ENCODE data around the gene HADHB.
A peak's percentile ranks its signal among the peaks of the same experiment; 100 is the strongest.

HADHB gene

GRCh38 chr2:26269571-26270158, 24.9 kb downstream of the HADHB start:
- TF ChIP-seq POU2F2 (IDR thresholded peaks at IDR 0.05; ENCODE audit: low read depth, low read length) (no peak), SPI1 (IDR thresholded peaks at IDR 0.05; ENCODE audit: low read depth, low read length) (peak; percentile 83)
- DNase-seq (ENCODE audit: insufficient read length, low spot score) (no peak), FAIRE-seq (peak; percentile 60)

- no peak for TF ChIP-seq POLR2A (IDR thresholded peaks at IDR 0.05; ENCODE audit: low read depth, low read length)
- TF ChIP-seq TAF1 (IDR thresholded peaks at IDR 0.05; ENCODE audit: low read depth, low read length): no peak
- no peak for TF ChIP-seq POU2F2 (IDR thresholded peaks at IDR 0.05; ENCODE audit: low read depth, low read length)
- no peak for TF ChIP-seq PAX5 (IDR thresholded peaks at IDR 0.05; ENCODE audit: insufficient read depth, low read length, severe bottlenecking)
- TF ChIP-seq SPI1 (IDR thresholded peaks at IDR 0.05; ENCODE audit: low read depth, low read length): no peak
- no peak for TF ChIP-seq POLR2AphosphoS5 (IDR thresholded peaks at IDR 0.05; ENCODE audit: low read depth, low read length)
- FAIRE-seq (no peak), DNase-seq (ENCODE audit: insufficient read length, low spot score) (no peak)
Observed at GRCh38 chr2:26270373-26270772, 25.6 kb downstream of the HADHB start.

GRCh38 chr2:26273501-26273900, 28.8 kb downstream of the HADHB start:
- no peak for FAIRE-seq
- DNase-seq (ENCODE audit: insufficient read length, low spot score): no peak
- TF ChIP-seq TAF1 (IDR thresholded peaks at IDR 0.05; ENCODE audit: low read depth, low read length) (no peak), SPI1 (IDR thresholded peaks at IDR 0.05; ENCODE audit: low read depth, low read length) (peak; percentile 31; the same call in 1 of the 2 replicates)

- DNase-seq (ENCODE audit: insufficient read length, low spot score) (no peak), FAIRE-seq (peak; percentile 13)
- TF ChIP-seq TAF1 (IDR thresholded peaks at IDR 0.05; ENCODE audit: low read depth, low read length): no peak
- TF ChIP-seq PAX5 (IDR thresholded peaks at IDR 0.05; ENCODE audit: insufficient read depth, low read length, severe bottlenecking): no peak
- no peak for TF ChIP-seq POU2F2 (IDR thresholded peaks at IDR 0.05; ENCODE audit: low read depth, low read length)
- no peak for TF ChIP-seq POLR2AphosphoS5 (IDR thresholded peaks at IDR 0.05; ENCODE audit: low read depth, low read length)
- no peak for TF ChIP-seq SPI1 (IDR thresholded peaks at IDR 0.05; ENCODE audit: low read depth, low read length)
- TF ChIP-seq POLR2A (IDR thresholded peaks at IDR 0.05; ENCODE audit: low read depth, low read length): no peak
Observed at GRCh38 chr2:26274058-26274613, 29.4 kb downstream of the HADHB start.

- DNase-seq (ENCODE audit: insufficient read length, low spot score): no peak
- FAIRE-seq: peak; percentile 5
- TF ChIP-seq POLR2AphosphoS5 (IDR thresholded peaks at IDR 0.05; ENCODE audit: low read depth, low read length): no peak
- TF ChIP-seq SPI1 (IDR thresholded peaks at IDR 0.05; ENCODE audit: low read depth, low read length): no peak
- no peak for TF ChIP-seq PAX5 (IDR thresholded peaks at IDR 0.05; ENCODE audit: insufficient read depth, low read length, severe bottlenecking)
- no peak for TF ChIP-seq POLR2A (IDR thresholded peaks at IDR 0.05; ENCODE audit: low read depth, low read length)
- no peak for TF ChIP-seq POU2F2 (IDR thresholded peaks at IDR 0.05; ENCODE audit: low read depth, low read length)
- no peak for TF ChIP-seq TAF1 (IDR thresholded peaks at IDR 0.05; ENCODE audit: low read depth, low read length)
Observed at GRCh38 chr2:26276484-26277227, 31.9 kb downstream of the HADHB start.

GRCh38 chr2:26279886-26280285, 35.1 kb downstream of the HADHB start:
- TF ChIP-seq SPI1 (IDR thresholded peaks at IDR 0.05; ENCODE audit: low read depth, low read length) (no peak), PAX5 (IDR thresholded peaks at IDR 0.05; ENCODE audit: insufficient read depth, low read length, severe bottlenecking) (no peak), POLR2AphosphoS5 (IDR thresholded peaks at IDR 0.05; ENCODE audit: low read depth, low read length) (no peak), POU2F2 (IDR thresholded peaks at IDR 0.05; ENCODE audit: low read depth, low read length) (no peak), POLR2A (IDR thresholded peaks at IDR 0.05; ENCODE audit: low read depth, low read length) (no peak), TAF1 (IDR thresholded peaks at IDR 0.05; ENCODE audit: low read depth, low read length) (no peak)
- DNase-seq (ENCODE audit: insufficient read length, low spot score) (no peak), FAIRE-seq (no peak)

GRCh38 chr2:26281226-26281625, 36.5 kb downstream of the HADHB start:
- no peak for DNase-seq (ENCODE audit: insufficient read length, low spot score)
- FAIRE-seq: no peak
- TF ChIP-seq POLR2AphosphoS5 (IDR thresholded peaks at IDR 0.05; ENCODE audit: low read depth, low read length): no peak
- TF ChIP-seq POU2F2 (IDR thresholded peaks at IDR 0.05; ENCODE audit: low read depth, low read length): no peak
- TF ChIP-seq SPI1 (IDR thresholded peaks at IDR 0.05; ENCODE audit: low read depth, low read length): no peak
- TF ChIP-seq TAF1 (IDR thresholded peaks at IDR 0.05; ENCODE audit: low read depth, low read length): no peak
- TF ChIP-seq POLR2A (IDR thresholded peaks at IDR 0.05; ENCODE audit: low read depth, low read length): no peak
- no peak for TF ChIP-seq PAX5 (IDR thresholded peaks at IDR 0.05; ENCODE audit: insufficient read depth, low read length, severe bottlenecking)

GRCh38 chr2:26283606-26284005, 38.9 kb downstream of the HADHB start:
- TF ChIP-seq SPI1 (IDR thresholded peaks at IDR 0.05; ENCODE audit: low read depth, low read length) (no peak), POLR2AphosphoS5 (IDR thresholded peaks at IDR 0.05; ENCODE audit: low read depth, low read length) (no peak), POLR2A (IDR thresholded peaks at IDR 0.05; ENCODE audit: low read depth, low read length) (no peak), PAX5 (IDR thresholded peaks at IDR 0.05; ENCODE audit: insufficient read depth, low read length, severe bottlenecking) (no peak), POU2F2 (IDR thresholded peaks at IDR 0.05; ENCODE audit: low read depth, low read length) (no peak), TAF1 (IDR thresholded peaks at IDR 0.05; ENCODE audit: low read depth, low read length) (no peak)
- DNase-seq (ENCODE audit: insufficient read length, low spot score) (no peak), FAIRE-seq (no peak)

- no peak for FAIRE-seq
- TF ChIP-seq POLR2A (IDR thresholded peaks at IDR 0.05; ENCODE audit: low read depth, low read length) (no peak), POLR2AphosphoS5 (IDR thresholded peaks at IDR 0.05; ENCODE audit: low read depth, low read length) (no peak), PAX5 (IDR thresholded peaks at IDR 0.05; ENCODE audit: insufficient read depth, low read length, severe bottlenecking) (no peak), TAF1 (IDR thresholded peaks at IDR 0.05; ENCODE audit: low read depth, low read length) (no peak), POU2F2 (IDR thresholded peaks at IDR 0.05; ENCODE audit: low read depth, low read length) (no peak), SPI1 (IDR thresholded peaks at IDR 0.05; ENCODE audit: low read depth, low read length) (no peak)
- no peak for DNase-seq (ENCODE audit: insufficient read length, low spot score)
Observed at GRCh38 chr2:26284132-26284531, 39.4 kb downstream of the HADHB start.

All from GM12891 (cell line).